ENCODE results near the gene EMC8.
"Not testable (repeated sequence)": the region's sequence is repeated elsewhere in the genome, so short reads cannot be mapped to it uniquely, and the experiment has no call there.

The EMC8 gene

GRCh38 chr16:85834741-85835140, 35.4 kb upstream of the EMC8 start:
- no peak for DNase-seq

- no peak for DNase-seq
These were observed 34.0 kb upstream of the EMC8 start for GRCh38 chr16:85833219-85833920.

GRCh38 chr16:85832570-85833218, 33.4 kb upstream of the EMC8 start:
- no peak for DNase-seq

GRCh38 chr16:85830821-85831220, 31.5 kb upstream of the EMC8 start:
- DNase-seq, result no peak

- DNase-seq, result no peak
These were observed 30.6 kb upstream of the EMC8 start for GRCh38 chr16:85829751-85830445.

- no peak for DNase-seq
These were observed 29.9 kb upstream of the EMC8 start for GRCh38 chr16:85829171-85829719.

GRCh38 chr16:85828166-85828565, 28.8 kb upstream of the EMC8 start:
- no peak for DNase-seq

GRCh38 chr16:85826686-85827247, 27.4 kb upstream of the EMC8 start:
- no peak for DNase-seq

GRCh38 chr16:85825326-85825725, 26.0 kb upstream of the EMC8 start:
- no peak for DNase-seq

GRCh38 chr16:85824161-85825135, 25.1 kb upstream of the EMC8 start:
- no peak for DNase-seq

- no peak for DNase-seq
These were observed 24.1 kb upstream of the EMC8 start for GRCh38 chr16:85823328-85823920.

GRCh38 chr16:85822145-85822544, 22.8 kb upstream of the EMC8 start:
- no peak for DNase-seq

GRCh38 chr16:85821390-85822135, 22.2 kb upstream of the EMC8 start:
- peak; percentile 82 for DNase-seq

- DNase-seq, result no peak
These were observed 21.4 kb upstream of the EMC8 start for GRCh38 chr16:85820604-85821372.

GRCh38 chr16:85819771-85820170, 20.4 kb upstream of the EMC8 start:
- no peak for DNase-seq

- DNase-seq, result peak; percentile 85
These were observed 19.9 kb upstream of the EMC8 start for GRCh38 chr16:85819245-85819644.

- DNase-seq, result not testable (repeated sequence)
These were observed 17.9 kb upstream of the EMC8 start for GRCh38 chr16:85817195-85817594.

GRCh38 chr16:85816159-85816558, 16.8 kb upstream of the EMC8 start:
- DNase-seq, result no peak

GRCh38 chr16:85812811-85813700, 13.7 kb upstream of the EMC8 start:
- DNase-seq, result no peak
